GM10266 (cell line): ENCODE measurements around the gene UBE3D.
"Not testable (repeated sequence)": the region's sequence is repeated elsewhere in the genome, so short reads cannot be mapped to it uniquely, and the experiment has no call there.

ENCODE experiments used
- DNase-seq: peaks from one replicate; pipeline ENCODE4 v3.0.0; 2012; ENCODE audit errors: extremely low spot score
- CTCF ChIP-seq: IDR thresholded peaks from 2 replicates; pipeline ENCODE4 v1.5.1; 2012; ENCODE audit warnings: mild to moderate bottlenecking, low read depth; ENCODE audit not compliant: control insufficient read depth, insufficient read depth; ENCODE audit errors: missing control alignments

The UBE3D gene

DNA sequence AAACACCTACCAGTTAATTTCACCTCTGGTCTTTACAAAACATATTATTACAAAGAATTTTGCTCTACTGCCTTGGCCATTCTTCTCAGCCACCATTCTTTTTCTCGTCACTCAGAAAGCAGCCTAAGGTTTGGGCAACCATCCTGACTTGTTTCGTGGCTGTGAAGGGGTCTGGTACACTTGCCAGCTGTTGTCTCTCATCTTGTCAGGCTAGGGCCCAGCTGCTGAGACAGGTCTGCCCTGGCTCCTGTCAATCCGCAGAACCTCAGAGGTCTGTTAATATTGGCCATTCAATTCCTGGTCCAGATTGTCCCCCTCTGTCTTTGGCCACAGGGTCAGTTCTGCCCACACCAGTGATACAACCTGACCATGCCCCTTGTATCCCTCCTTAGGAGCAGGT lies 197.7 kb downstream of the UBE3D start:
- DNase-seq: no peak
- no peak for TF ChIP-seq CTCF

DNA sequence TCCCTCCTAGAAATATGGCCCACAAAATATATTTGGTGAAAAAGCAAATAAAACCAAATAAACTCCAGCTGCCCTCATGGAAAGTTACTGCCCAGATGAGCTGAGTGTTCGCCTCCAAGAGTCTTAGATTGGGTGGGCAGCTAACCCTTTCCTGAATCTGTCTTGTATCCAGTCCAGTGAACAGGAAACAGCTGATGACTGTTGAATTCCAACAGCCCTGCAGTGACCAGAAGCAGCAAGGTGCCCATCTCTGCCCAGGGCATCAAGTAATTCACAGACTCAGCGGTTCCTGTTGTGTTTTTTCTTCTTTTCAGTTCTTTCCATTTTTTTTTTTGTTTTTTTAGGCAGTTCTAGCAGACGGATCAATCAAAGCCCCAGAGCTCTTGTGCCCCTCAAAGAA lies 199.2 kb downstream of the UBE3D start:
- TF ChIP-seq CTCF: no peak
- DNase-seq: no peak

- no peak for DNase-seq
- TF ChIP-seq CTCF: no peak
Measured at GRCh38 chr6:82865461-82865860, 200.2 kb downstream of the UBE3D start.

GRCh38 chr6:82863781-82864180 lies 201.9 kb downstream of the UBE3D start:
- no peak for DNase-seq
- TF ChIP-seq CTCF: no peak

- no peak for TF ChIP-seq CTCF
- DNase-seq: no peak
Measured at GRCh38 chr6:82862543-82862942, 203.1 kb downstream of the UBE3D start.

DNA sequence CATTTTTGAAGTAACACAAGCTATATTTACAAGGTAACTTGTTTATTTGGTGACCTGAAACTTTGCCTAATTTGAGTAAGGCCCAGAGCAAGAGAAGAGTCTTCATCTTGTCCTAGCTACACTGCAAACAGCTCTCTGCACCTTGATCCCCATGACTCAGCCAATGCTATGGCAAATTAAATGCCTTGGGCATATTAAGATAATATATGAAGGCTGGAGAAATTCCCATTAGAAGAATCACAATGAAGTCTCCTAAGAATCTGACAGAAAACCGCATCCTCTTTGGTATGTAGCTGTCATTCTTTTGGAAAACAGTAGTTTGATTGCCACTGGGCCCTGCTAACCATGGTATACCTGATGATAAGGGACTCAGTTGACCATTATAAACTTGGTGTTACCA lies 204.5 kb downstream of the UBE3D start:
- TF ChIP-seq CTCF: no peak
- DNase-seq: no peak

- not testable (repeated sequence) for DNase-seq
Measured at GRCh38 chr6:82856077-82856476, 209.6 kb downstream of the UBE3D start.

- DNase-seq: not testable (repeated sequence)
Measured at GRCh38 chr6:82852904-82853303, 212.7 kb downstream of the UBE3D start.
